HCT116 (cell line): Measurements from ENCODE around the gene TMEM143. TPM values are rescaled to one million over a fixed set of nuclear protein-coding genes. Genes with fewer than 3 reads are reported as not detected.

ENCODE experiments used
- ATAC-seq: fragments of 200-7000 bp; cut with Tn5 transposase; 2 replicates; pipeline ENCODE4 v1.9.1; 2020; ENCODE audit warnings: mild to moderate bottlenecking, moderate library complexity
- BruUV-seq: library from RNA; stranded (reverse); fragments of 400-500 nt; replicated peaks from 2 replicates; lab custom pipeline; 2021; lab: Mats Ljungman, UMichigan
- CTCF ChIA-PET: fragments of 300-600 bp; sonication (Branson Sonifier 250); formaldehyde crosslinking; loops from one replicate; lab custom pipeline; 2021; ENCODE audit warnings: antibody characterized with exemption; lab: Charles Lee
- POLR2A ChIA-PET: fragments of 300-600, 350-600 bp; sonication (Branson Sonifier 250); formaldehyde crosslinking; loops from one replicate; lab custom pipeline; 2021; ENCODE audit warnings: antibody characterized with exemption; lab: Charles Lee
- RAD21 ChIA-PET, 2 experiments: fragments of 300-600 bp; sonication (Branson Sonifier 250); formaldehyde crosslinking; loops; one replicate each; lab custom pipeline; 2023; ENCODE audit warnings: low total read pairs in 2 of 2; ENCODE audit not compliant: uncharacterized antibody in 2 of 2, unreplicated experiment in 2 of 2, low non-redundant PET in 1 of 2; lab: Charles Lee
- DNase-seq: peaks from one replicate; pipeline ENCODE4 v3.0.0-alpha.2; 2010; ENCODE audit warnings: low read depth, low spot score
- H2AFZ ChIP-seq: fragments of 200-600 bp; shearing (Covaris generic), sonication (generic); 2 replicates; pipeline ENCODE4 v1.6.1; 2017; ENCODE audit warnings: low read depth, mixed run types, mixed read lengths, antibody characterized with exemption, low read length; ENCODE audit not compliant: poor library complexity, severe bottlenecking
- H3K27ac ChIP-seq: 2 replicates; pipeline ENCODE4 v1.5.1; 2012; ENCODE audit warnings: low read depth, low read length
- H3K27me3 ChIP-seq: fragments of 200-600 bp; sonication (generic); 2 replicates; pipeline ENCODE4 v1.6.1; 2016; ENCODE audit warnings: mixed run types, low read length, mixed read lengths; ENCODE audit not compliant: insufficient read depth
- H3K36me3 ChIP-seq, 2 experiments: fragments of 200-500 bp in 1 of 2; fragments of 200-600 bp in 1 of 2; sonication (Bioruptor generic) in 1 of 2; sonication (generic) in 1 of 2; 2 replicates each; pipeline versions ENCODE4 v1.5.1 to v1.6.1; 2014 to 2016; ENCODE audit warnings: low read length in 2 of 2, inconsistent platforms in 1 of 2, mixed read lengths in 1 of 2, mixed run types in 1 of 2; ENCODE audit not compliant: insufficient read depth in 2 of 2, control insufficient read depth in 1 of 2
- H3K4me1 ChIP-seq, 2 experiments: fragments of 200-600 bp in 1 of 2; sonication (generic) in 1 of 2; 2 replicates each; pipeline versions ENCODE4 v1.5.1 to v1.6.1; 2012 to 2017; ENCODE audit warnings: low read length in 2 of 2, inconsistent platforms in 1 of 2, mild to moderate bottlenecking in 1 of 2, mixed read lengths in 1 of 2, mixed run types in 1 of 2, moderate library complexity in 1 of 2; ENCODE audit not compliant: insufficient read depth in 2 of 2, control insufficient read depth in 1 of 2
- H3K4me2 ChIP-seq: fragments of 200-600 bp; sonication (generic); 2 replicates; pipeline ENCODE4 v1.6.1; 2017; ENCODE audit warnings: mixed run types, low read length, mixed read lengths
- H3K4me3 ChIP-seq, 2 experiments: fragments of 200-600 bp in 1 of 2; sonication (generic) in 1 of 2; replicated peaks in 1 of 2; 2 replicates each; pipeline ENCODE4 v1.5.1; 2011 to 2016; ENCODE audit warnings: low read length in 2 of 2, control low read depth in 1 of 2, low read depth in 1 of 2, mild to moderate bottlenecking in 1 of 2, mixed read lengths in 1 of 2, mixed run types in 1 of 2
- H3K79me2 ChIP-seq: fragments of 200-600 bp; sonication (generic); 2 replicates; pipeline ENCODE4 v1.6.1; 2017; ENCODE audit warnings: mild to moderate bottlenecking, mixed run types, low read length, moderate library complexity, mixed read lengths; ENCODE audit not compliant: insufficient read depth
- H3K9ac ChIP-seq: fragments of 200-600 bp; sonication (generic); 2 replicates; pipeline ENCODE4 v1.6.1; 2016; ENCODE audit warnings: low read length, mixed read lengths
- H3K9me2 ChIP-seq: fragments of 200-600 bp; sonication (generic), shearing (Covaris generic); 2 replicates; pipeline ENCODE4 v1.6.1; 2017; ENCODE audit warnings: mixed run types, mild to moderate bottlenecking, moderate library complexity; ENCODE audit not compliant: insufficient read depth
- H3K9me3 ChIP-seq, 2 experiments: fragments of 200-500 bp in 1 of 2; fragments of 200-600 bp in 1 of 2; sonication (Bioruptor generic) in 1 of 2; sonication (generic) in 1 of 2; 2 replicates each; pipeline ENCODE4 v1.6.1; 2014 to 2017; ENCODE audit warnings: low read length in 2 of 2, mixed read lengths in 2 of 2, inconsistent platforms in 1 of 2, low read depth in 1 of 2, mild to moderate bottlenecking in 1 of 2, mixed run types in 1 of 2, moderate library complexity in 1 of 2; ENCODE audit not compliant: control insufficient read depth in 1 of 2, insufficient read depth in 1 of 2
- H4K20me1 ChIP-seq: fragments of 200-600 bp; sonication (generic), shearing (Covaris generic); 2 replicates; pipeline ENCODE4 v1.6.1; 2017; ENCODE audit warnings: mixed run types, mild to moderate bottlenecking, moderate library complexity; ENCODE audit not compliant: insufficient read depth
- CEBPB ChIP-seq: IDR thresholded peaks from 2 replicates; pipeline ENCODE4 v1.6.1; 2012; ENCODE audit warnings: low read depth
- CTCF ChIP-seq, 3 experiments: fragments of 200-600 bp in 1 of 3; sonication (generic) in 1 of 3; IDR thresholded peaks in 2 of 3; conservative IDR thresholded peaks in 1 of 3; 2 replicates each; pipeline ENCODE4 v1.5.1; 2012 to 2017; ENCODE audit warnings: low read depth in 2 of 3, low read length in 2 of 3, antibody characterized with exemption in 1 of 3, borderline replicate concordance in 1 of 3, control low read depth in 1 of 3, mild to moderate bottlenecking in 1 of 3, mixed read lengths in 1 of 3, mixed run types in 1 of 3, moderate library complexity in 1 of 3; ENCODE audit not compliant: insufficient read depth in 1 of 3
- ELF1 ChIP-seq: IDR thresholded peaks from 2 replicates; pipeline ENCODE4 v1.6.1; 2012; ENCODE audit warnings: low read depth, borderline replicate concordance
- EZH2phosphoT487 ChIP-seq: fragments of 200-600 bp; IDR thresholded peaks from 2 replicates; pipeline ENCODE4 v1.6.1; 2018; ENCODE audit warnings: antibody characterized with exemption, borderline replicate concordance
- FOSL1 ChIP-seq: IDR thresholded peaks from 2 replicates; pipeline ENCODE4 v1.6.1; 2012; ENCODE audit warnings: low read depth
- POLR2A ChIP-seq: IDR thresholded peaks from 2 replicates; pipeline ENCODE4 v1.7.0; 2011; ENCODE audit warnings: borderline replicate concordance; ENCODE audit not compliant: insufficient read depth, insufficient read length; ENCODE audit errors: extremely low read depth
- REST ChIP-seq: IDR thresholded peaks from 2 replicates; pipeline ENCODE4 v1.6.1; 2012; ENCODE audit warnings: low read depth
- SRF ChIP-seq: IDR thresholded peaks from 2 replicates; pipeline ENCODE4 v1.6.1; 2012; ENCODE audit warnings: low read depth
- ZNF274 ChIP-seq: fragments of 200-500 bp; sonication (Bioruptor generic); IDR thresholded peaks from 2 replicates; pipeline ENCODE4 v1.6.1; 2014; ENCODE audit warnings: mild to moderate bottlenecking, low read depth, low read length, inconsistent platforms
- intact Hi-C: fragments of 100-400 bp; cut with micrococcal nuclease; formaldehyde crosslinking; loops from 2 replicates; pipeline ENCODE4 v1.10.0; 2022
- total RNA-seq: library from RNA; stranded (reverse); gene quantifications from one replicate; pipeline ENCODE4 v1.2.1, GENCODE V29; 2021; ENCODE audit not compliant: unreplicated experiment

TMEM143 gene
- total RNA-seq, 1 experiment from 2014 or later, result 13.2 TPM

- TF ChIP-seq CTCF (IDR thresholded peaks at IDR 0.05 in 2 of 3, conservative IDR thresholded peaks at IDR 0.05 in 1 of 3; ENCODE audit: borderline replicate concordance in 1 of 3, insufficient read depth in 1 of 3, low read depth in 2 of 3, low read length in 2 of 3), result no peak
- TF ChIP-seq, all 23 proteins: peak for 0
Observed at GRCh38 chr19:48378194-48378570, 14.4 kb upstream of the TMEM143 start (continued).

GRCh38 chr19:48373567-48373966 lies 9.8 kb upstream of the TMEM143 start:
- POLR2A ChIA-PET, result no interaction called here
- no TSS peak for BruUV-seq
- H3K4me2 ChIP-seq, result peak overlapping the region; percentile 46; the same call in 1 of the 2 replicates

More at GRCh38 chr19:48373567-48373966, 9.8 kb upstream of the TMEM143 start:
- Histone ChIP-seq H3K9ac (no peak overlapping the region), H4K20me1 (no peaks in the 10 kb centered on the region), H3K4me1 (peaks cover 21 to 29% of the 10 kb centered on the region in 2 experiments; a peak in 3 of 4 replicates), H3K27ac (no peak overlapping the region; the same call in 1 of the 2 replicates), H2AFZ (no peak overlapping the region), H3K9me3 (no peaks in the 10 kb centered on the region), H3K79me2 (no peaks in the 10 kb centered on the region), H3K9me2 (no peaks in the 10 kb centered on the region), H3K4me3 (no peak overlapping the region), H3K36me3 (no peaks in the 10 kb centered on the region), H3K27me3 (no peaks in the 10 kb centered on the region)
- ChIA-PET RAD21 (no interaction called here), CTCF (interaction anchor here (1.2 to 1.3 kb wide), 2 partner anchors 9 to 18 kb away, joined by 3 to 6 read pairs; partner anchors contain the start of genes SYNGR4 and TMEM143)
- TF ChIP-seq FOSL1, result no peak
- no peak for TF ChIP-seq CTCF (IDR thresholded peaks at IDR 0.05 in 2 of 3, conservative IDR thresholded peaks at IDR 0.05 in 1 of 3; ENCODE audit: borderline replicate concordance in 1 of 3, insufficient read depth in 1 of 3, low read depth in 2 of 3, low read length in 2 of 3)
- no peak for TF ChIP-seq ELF1
- TF ChIP-seq CEBPB, result no peak
- no peak for TF ChIP-seq ZNF274
- no peak for TF ChIP-seq EZH2phosphoT487
- TF ChIP-seq REST, result no peak
- TF ChIP-seq SRF, result no peak
- TF ChIP-seq POLR2A, result no peak
- no peak for DNase-seq
- no peak for ATAC-seq
- intact Hi-C loops, result no loop called here
